GM12875 (cell line): ENCODE results near the gene SLC22A23.

Experiments
- H3K4me3 ChIP-seq: one replicate; pipeline ENCODE4 v1.5.1; 2011; ENCODE audit warnings: low read depth, low read length, control low read depth
- TF ChIP-seq, protein P1 (sequence below): IDR thresholded peaks from 2 replicates; pipeline ENCODE4 v1.5.1; 2011; ENCODE audit warnings: low read depth, mild to moderate bottlenecking, control low read depth, inconsistent platforms, low read length, moderate library complexity, borderline replicate concordance; ENCODE audit not compliant: insufficient read depth

SLC22A23 gene

DNA sequence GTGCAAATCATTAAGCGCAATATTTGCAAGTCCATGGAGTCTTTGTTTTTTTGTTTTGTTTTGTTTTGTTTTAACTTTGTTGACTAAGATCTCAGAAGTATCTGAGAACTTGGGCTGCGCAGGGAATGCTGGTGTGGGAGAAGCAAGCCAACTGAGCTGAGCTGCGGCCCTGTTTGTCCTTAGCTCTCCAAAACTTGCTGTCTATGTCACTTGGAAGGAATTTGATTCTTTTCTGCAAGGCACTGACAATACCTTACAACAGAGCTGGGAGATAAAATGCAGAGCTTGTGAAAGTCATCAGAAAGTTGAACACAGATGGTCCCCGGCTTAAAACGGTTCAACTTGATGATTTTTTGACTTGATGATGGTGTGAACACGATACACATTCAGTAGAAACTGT lies 5.4 kb downstream of the SLC22A23 start:
- H3K4me3 ChIP-seq, result no peak overlapping the region
- TF ChIP-seq, protein P1, sequence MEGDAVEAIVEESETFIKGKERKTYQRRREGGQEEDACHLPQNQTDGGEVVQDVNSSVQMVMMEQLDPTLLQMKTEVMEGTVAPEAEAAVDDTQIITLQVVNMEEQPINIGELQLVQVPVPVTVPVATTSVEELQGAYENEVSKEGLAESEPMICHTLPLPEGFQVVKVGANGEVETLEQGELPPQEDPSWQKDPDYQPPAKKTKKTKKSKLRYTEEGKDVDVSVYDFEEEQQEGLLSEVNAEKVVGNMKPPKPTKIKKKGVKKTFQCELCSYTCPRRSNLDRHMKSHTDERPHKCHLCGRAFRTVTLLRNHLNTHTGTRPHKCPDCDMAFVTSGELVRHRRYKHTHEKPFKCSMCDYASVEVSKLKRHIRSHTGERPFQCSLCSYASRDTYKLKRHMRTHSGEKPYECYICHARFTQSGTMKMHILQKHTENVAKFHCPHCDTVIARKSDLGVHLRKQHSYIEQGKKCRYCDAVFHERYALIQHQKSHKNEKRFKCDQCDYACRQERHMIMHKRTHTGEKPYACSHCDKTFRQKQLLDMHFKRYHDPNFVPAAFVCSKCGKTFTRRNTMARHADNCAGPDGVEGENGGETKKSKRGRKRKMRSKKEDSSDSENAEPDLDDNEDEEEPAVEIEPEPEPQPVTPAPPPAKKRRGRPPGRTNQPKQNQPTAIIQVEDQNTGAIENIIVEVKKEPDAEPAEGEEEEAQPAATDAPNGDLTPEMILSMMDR, result no peak

DNA sequence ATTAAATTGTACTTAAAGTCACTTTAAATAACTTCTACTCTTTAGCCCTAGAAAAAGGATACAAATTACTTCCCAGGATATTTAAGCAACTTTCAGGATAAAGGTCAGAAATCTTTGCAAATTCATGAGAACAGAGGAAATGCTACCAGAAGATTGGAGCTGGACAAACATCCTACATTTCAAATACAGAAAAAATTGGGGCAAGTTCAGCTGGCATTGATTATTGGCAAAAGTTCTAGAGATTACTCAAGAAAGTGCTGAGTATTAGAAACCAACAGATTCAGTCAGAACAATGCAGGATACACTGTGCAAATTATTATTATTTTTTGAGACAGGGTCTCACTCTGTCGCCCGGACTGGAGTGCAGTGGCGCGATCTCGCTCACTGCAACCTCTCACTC lies 6.0 kb downstream of the SLC22A23 start:
- TF ChIP-seq, protein P1, result no peak
- H3K4me3 ChIP-seq, result no peak overlapping the region

DNA sequence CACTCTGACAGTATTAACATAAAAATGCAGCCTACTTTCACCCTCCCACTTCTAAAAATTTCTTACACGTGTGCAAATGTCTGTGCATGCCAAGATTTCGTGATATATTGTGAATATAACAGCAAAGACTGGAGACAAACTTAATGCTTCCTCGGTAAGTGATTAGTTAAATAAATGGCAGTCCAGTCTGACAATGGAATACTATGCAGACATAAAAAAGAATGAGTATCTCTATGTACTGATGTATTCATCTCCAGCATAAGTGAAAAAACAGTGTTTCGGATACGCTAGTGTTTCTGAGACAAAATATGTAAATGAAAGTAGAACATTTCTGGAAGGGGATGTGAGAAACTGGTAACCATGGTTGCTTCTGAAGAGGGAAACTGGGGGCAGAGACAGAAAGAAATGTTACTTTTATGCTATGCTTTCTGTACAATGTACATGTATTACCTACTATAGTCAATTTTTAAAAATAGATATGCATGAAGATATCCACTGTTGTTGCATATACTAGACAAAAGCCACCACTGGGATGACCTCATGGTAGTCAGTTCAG lies 7.0 kb downstream of the SLC22A23 start:
- TF ChIP-seq, protein P1, result no peak

DNA sequence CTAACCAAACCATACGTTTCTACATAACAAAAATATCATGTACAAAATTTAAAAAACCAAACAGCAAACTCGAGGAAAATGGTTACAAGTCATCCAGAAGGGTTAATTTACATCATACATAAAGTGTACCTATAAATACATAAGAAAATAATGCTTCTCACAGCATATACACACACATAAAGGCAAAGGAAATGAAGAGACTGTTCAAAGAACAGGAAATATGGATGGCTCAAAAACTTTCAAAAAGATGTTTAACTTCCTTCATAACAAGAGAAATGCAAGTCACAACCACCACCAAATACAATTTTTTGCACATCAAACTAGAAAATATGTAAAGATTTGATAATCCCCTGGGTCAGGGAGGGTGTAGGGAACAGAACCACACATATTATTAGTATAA lies 7.5 kb downstream of the SLC22A23 start:
- TF ChIP-seq, protein P1, result no peak
- no peak overlapping the region for H3K4me3 ChIP-seq

More for the DNA sequence above, 7.0 kb downstream of the SLC22A23 start:
- H3K4me3 ChIP-seq, result no peak overlapping the region

DNA sequence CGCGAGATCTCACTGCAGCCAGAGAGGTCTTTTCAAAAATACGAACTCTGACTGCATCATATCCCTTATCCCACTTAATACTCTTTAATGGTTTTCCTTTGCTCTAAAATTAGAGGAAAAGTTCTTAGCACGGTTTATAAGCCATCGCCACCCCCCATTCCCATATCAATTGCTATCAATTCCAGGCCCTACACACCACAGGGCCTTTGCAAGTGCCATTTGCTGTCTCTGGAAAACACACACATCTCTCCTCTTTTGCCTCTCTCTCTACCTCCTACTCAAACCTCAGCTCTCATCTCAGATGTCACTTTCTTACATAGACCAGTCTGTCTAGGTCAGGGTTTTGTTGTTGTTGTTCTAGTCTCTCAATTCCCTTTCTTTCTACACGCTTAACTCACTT lies 9.8 kb downstream of the SLC22A23 start:
- H3K4me3 ChIP-seq, result no peak overlapping the region
- TF ChIP-seq, protein P1, result no peak

DNA sequence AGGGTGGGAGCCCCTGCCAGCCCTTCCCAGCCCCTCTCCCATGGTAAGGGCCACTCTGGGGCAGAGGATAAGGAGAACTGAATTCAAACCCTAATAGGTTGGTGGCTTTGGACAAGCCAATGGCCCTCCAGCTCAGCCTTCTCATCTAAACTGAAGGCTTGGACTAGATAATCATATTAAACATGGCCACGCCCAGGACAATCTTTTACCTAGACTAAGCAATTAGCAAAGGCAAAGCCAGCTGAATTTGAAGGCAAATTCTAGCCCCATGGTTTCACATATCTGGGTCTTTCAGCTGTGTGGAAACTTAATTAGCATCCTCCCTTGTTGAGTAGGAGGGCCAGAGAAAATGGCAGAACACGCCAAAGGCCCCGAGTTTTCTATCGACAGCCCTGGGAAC lies 10.7 kb downstream of the SLC22A23 start:
- no peak overlapping the region for H3K4me3 ChIP-seq
- TF ChIP-seq, protein P1, result no peak

DNA sequence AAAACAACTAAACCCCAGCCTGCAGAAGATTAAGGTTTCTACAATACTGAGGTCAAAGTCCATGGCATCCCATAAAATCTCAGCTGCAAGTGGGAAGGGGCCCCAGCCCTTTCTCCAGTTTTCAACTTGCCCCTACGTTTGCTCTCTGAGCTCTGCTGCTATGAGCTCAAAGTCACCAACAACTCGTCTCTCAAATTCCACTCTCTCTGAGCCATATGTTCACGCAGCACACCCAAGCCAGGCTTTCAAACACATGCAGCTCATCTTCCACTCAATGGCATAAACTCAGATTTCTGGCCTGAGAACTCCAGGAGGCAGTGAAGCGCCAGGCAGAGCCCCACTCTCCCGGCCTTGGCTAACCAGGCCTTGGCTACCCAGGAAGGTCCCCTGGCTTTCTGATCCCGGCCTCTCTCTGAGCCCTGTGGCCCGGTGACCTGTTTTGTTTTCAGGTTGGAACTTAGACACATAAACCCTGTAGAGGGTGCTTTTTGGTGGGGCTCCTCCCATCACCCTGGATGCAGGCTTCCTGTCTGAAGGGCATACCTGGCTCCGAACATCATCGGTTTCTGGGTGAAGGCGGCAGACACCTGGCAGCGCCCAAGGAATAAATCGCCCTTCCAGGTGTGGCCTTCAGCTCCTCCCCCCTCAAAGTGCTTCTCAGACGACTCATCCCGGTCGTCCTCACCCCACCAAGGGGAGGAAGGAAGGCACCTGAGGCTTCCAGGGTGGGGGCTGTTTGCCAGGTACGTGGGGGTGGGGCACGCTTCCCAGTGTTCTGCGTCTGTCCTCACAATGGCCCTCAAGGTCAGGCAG lies 12.4 kb downstream of the SLC22A23 start:
- TF ChIP-seq, protein P1, result no peak

More for the DNA sequence above, 12.4 kb downstream of the SLC22A23 start:
- H3K4me3 ChIP-seq, result no peak overlapping the region
